ENCODE results near the gene P3H4.

DNA sequence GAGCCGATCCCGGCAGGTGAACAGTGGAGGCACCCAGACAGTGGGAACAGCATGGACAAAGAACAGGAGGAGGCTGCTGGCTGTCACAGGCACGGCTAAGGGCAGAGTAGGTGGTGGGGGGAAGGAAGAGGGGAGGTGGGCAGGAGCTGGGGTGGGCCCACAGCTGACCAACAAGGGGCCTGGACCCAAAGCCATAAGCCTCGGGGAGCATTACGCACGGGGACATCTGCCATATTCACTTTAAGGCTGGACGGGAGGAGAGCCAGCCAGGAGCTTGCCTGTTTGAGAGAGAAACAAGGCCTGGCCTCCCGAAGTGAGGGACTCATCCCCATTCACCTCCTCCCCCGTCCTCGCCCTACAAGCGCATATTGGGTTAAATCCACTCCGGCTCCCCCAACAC lies 57.7 kb downstream of the P3H4 start:
- TF ChIP-seq, protein P1, sequence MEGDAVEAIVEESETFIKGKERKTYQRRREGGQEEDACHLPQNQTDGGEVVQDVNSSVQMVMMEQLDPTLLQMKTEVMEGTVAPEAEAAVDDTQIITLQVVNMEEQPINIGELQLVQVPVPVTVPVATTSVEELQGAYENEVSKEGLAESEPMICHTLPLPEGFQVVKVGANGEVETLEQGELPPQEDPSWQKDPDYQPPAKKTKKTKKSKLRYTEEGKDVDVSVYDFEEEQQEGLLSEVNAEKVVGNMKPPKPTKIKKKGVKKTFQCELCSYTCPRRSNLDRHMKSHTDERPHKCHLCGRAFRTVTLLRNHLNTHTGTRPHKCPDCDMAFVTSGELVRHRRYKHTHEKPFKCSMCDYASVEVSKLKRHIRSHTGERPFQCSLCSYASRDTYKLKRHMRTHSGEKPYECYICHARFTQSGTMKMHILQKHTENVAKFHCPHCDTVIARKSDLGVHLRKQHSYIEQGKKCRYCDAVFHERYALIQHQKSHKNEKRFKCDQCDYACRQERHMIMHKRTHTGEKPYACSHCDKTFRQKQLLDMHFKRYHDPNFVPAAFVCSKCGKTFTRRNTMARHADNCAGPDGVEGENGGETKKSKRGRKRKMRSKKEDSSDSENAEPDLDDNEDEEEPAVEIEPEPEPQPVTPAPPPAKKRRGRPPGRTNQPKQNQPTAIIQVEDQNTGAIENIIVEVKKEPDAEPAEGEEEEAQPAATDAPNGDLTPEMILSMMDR (IDR thresholded peaks at IDR 0.05; ENCODE audit: extremely low read depth in 1 of 2, insufficient read depth in 1 of 2, low read depth in 1 of 2, low read length in 2 of 2) = no peak
- TF ChIP-seq POLR2AphosphoS5 (IDR thresholded peaks at IDR 0.05; ENCODE audit: insufficient read depth, low read depth, low read length) (no peak), GATA2 (IDR thresholded peaks at IDR 0.05; ENCODE audit: insufficient read depth, insufficient read length, low read depth, low read length) (no peak), FOS (IDR thresholded peaks at IDR 0.05; ENCODE audit: borderline replicate concordance, insufficient read depth, low read length) (no peak), EZH2 (IDR thresholded peaks at IDR 0.05; ENCODE audit: borderline replicate concordance, low read depth, low read length, severe bottlenecking) (no peak), POLR2A (IDR thresholded peaks at IDR 0.05; ENCODE audit: low read depth, low read length) (no peak), JUN (IDR thresholded peaks at IDR 0.05; ENCODE audit: borderline replicate concordance, insufficient read depth, insufficient read length, low read depth) (no peak), MYC (IDR thresholded peaks at IDR 0.05; ENCODE audit: low read depth, low read length) (no peak)
- TF ChIP-seq, protein P2, sequence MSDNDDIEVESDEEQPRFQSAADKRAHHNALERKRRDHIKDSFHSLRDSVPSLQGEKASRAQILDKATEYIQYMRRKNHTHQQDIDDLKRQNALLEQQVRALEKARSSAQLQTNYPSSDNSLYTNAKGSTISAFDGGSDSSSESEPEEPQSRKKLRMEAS (IDR thresholded peaks at IDR 0.05; ENCODE audit: insufficient read depth, insufficient read length) = no peak

Data from endothelial cell of umbilical vein (primary cell).